ENCODE data around the gene SBF2. TPM values are rescaled to one million over a fixed set of nuclear protein-coding genes. Genes with fewer than 3 reads are reported as not detected.

The SBF2 gene
- total RNA-seq, 1 donor from 2014 or later = 12.0 TPM

DNA sequence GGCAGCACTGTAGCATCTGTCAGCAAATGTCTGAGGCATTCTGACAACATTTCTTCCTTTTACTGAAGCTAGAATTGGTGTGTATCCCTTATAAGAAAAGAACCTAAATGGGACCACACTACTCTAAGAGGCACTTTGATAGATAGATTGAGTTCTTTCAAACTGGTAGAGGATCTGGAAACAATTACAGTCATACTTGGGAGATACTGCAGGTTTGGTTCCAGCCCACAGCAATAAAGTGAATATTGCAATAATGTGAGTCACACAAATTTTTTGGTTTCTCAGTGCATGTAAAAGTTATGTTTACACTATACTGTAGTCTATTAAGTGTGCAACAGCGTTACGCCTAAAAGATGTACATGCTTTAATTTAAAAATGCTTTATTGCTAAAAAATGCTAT, 96.9 kb downstream of the SBF2 start:
- Mint-ChIP-seq H3K4me3 (no peak overlapping the region), H3K27ac (no peak overlapping the region), H3K27me3 (no peaks in the 10 kb centered on the region), H3K36me3 (ENCODE audit: low read depth) (peaks cover 3% of the 10 kb centered on the region), H3K4me1 (no peaks in the 10 kb centered on the region), H3K9me3 (no peaks in the 10 kb centered on the region)
- intact Hi-C loops (cut with micrococcal nuclease) = no loop called here
- ChIA-PET POLR2A (no interaction called here), CTCF (no interaction called here)
- DNase-seq = no peak
- no peak for ATAC-seq (ENCODE audit: low read depth)
- TF ChIP-seq, protein P1, sequence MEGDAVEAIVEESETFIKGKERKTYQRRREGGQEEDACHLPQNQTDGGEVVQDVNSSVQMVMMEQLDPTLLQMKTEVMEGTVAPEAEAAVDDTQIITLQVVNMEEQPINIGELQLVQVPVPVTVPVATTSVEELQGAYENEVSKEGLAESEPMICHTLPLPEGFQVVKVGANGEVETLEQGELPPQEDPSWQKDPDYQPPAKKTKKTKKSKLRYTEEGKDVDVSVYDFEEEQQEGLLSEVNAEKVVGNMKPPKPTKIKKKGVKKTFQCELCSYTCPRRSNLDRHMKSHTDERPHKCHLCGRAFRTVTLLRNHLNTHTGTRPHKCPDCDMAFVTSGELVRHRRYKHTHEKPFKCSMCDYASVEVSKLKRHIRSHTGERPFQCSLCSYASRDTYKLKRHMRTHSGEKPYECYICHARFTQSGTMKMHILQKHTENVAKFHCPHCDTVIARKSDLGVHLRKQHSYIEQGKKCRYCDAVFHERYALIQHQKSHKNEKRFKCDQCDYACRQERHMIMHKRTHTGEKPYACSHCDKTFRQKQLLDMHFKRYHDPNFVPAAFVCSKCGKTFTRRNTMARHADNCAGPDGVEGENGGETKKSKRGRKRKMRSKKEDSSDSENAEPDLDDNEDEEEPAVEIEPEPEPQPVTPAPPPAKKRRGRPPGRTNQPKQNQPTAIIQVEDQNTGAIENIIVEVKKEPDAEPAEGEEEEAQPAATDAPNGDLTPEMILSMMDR (IDR thresholded peaks at IDR 0.05) = no peak

GRCh38 chr11:10192036-10192435, 102.0 kb downstream of the SBF2 start:
- H3K9me3 Mint-ChIP-seq = no peaks in the 10 kb centered on the region
- intact Hi-C loops (cut with micrococcal nuclease) = no loop called here
- no peaks in the 10 kb centered on the region for H3K27me3 Mint-ChIP-seq
- ChIA-PET POLR2A (no interaction called here), CTCF (interaction anchor here (1.2 kb wide), 1 partner anchor 174 kb away, joined by 3 read pairs; no protein-coding TSS in a partner anchor)
- no peak overlapping the region for H3K4me3 Mint-ChIP-seq
- TF ChIP-seq, protein P1 (IDR thresholded peaks at IDR 0.05) = no peak
- no peaks in the 10 kb centered on the region for H3K4me1 Mint-ChIP-seq
- no peak for ATAC-seq (ENCODE audit: low read depth)
- no peak for DNase-seq
- no peak overlapping the region for H3K27ac Mint-ChIP-seq
- peaks cover 3% of the 10 kb centered on the region for H3K36me3 Mint-ChIP-seq (ENCODE audit: low read depth)

GRCh38 chr11:10181811-10182210, 112.2 kb downstream of the SBF2 start:
- intact Hi-C loops (cut with micrococcal nuclease) = no loop called here

DNA sequence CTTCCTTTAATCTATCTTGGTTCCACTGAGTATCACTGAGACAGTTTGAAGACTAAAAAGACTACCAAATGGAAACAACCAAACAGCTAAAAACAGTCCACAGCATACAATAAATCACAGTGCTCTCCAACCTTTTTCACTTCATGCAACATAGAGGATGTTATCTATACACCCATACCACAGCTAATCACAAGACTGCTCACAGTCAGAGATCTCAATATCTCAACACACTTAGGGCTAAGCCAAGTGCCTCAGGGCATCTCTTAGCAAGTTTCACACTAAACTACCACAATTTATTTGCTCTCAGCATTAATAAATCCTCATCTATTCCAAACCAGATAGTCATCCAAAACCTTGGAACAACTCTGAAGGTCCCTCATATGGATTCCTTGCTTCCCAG, 129.4 kb downstream of the SBF2 start:
- no peaks in the 10 kb centered on the region for H3K4me1 Mint-ChIP-seq
- ChIA-PET CTCF (no interaction called here), POLR2A (no interaction called here)
- no peak overlapping the region for H3K27ac Mint-ChIP-seq
- intact Hi-C loops (cut with micrococcal nuclease) = no loop called here
- H3K4me3 Mint-ChIP-seq = no peak overlapping the region
- no peaks in the 10 kb centered on the region for H3K36me3 Mint-ChIP-seq (ENCODE audit: low read depth)
- no peaks in the 10 kb centered on the region for H3K9me3 Mint-ChIP-seq
- TF ChIP-seq, protein P1 (IDR thresholded peaks at IDR 0.05) = no peak
- H3K27me3 Mint-ChIP-seq = no peaks in the 10 kb centered on the region
- no peak for DNase-seq
- ATAC-seq (ENCODE audit: low read depth) = no peak

More at GRCh38 chr11:10181811-10182210, 112.2 kb downstream of the SBF2 start:
- H3K36me3 Mint-ChIP-seq (ENCODE audit: low read depth) = no peaks in the 10 kb centered on the region
- no peaks in the 10 kb centered on the region for H3K9me3 Mint-ChIP-seq
- DNase-seq = no peak
- no peaks in the 10 kb centered on the region for H3K27me3 Mint-ChIP-seq
- POLR2A ChIA-PET = no interaction called here
- H3K4me3 Mint-ChIP-seq = no peak overlapping the region
- TF ChIP-seq, protein P1 (IDR thresholded peaks at IDR 0.05) = no peak
- no peak for ATAC-seq (ENCODE audit: low read depth)
- H3K4me1 Mint-ChIP-seq = no peaks in the 10 kb centered on the region
- CTCF ChIA-PET = interaction anchor here (0.9 to 1.7 kb wide), 4 partner anchors 123 to 142 kb away, joined by 3 to 6 read pairs (median 4); partner anchors contain the start of gene ADM
- H3K27ac Mint-ChIP-seq = no peak overlapping the region

DNA sequence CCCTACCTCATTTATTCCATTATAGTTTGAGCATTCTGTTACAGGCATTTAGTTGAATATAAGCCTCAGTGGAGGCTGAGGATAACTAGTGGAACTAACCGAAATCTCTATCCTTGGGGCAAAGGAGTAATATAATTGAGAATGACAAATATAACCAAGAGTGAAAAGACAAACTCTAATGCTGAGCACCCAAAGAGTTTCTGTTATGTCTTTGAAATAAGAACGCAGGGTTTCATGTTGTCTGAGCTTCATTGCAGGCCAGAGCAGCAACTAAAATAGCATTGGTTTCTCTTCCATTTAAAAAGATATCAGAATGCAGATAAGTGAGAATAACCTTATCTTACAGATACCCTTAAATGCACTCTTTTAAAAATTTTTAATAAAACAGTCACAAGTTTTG, 131.8 kb downstream of the SBF2 start:
- DNase-seq (no peak), ATAC-seq (ENCODE audit: low read depth) (no peak)
- no peaks in the 10 kb centered on the region for H3K27me3 Mint-ChIP-seq
- intact Hi-C loops (cut with micrococcal nuclease) = no loop called here
- TF ChIP-seq, protein P1 (IDR thresholded peaks at IDR 0.05) = no peak
- no peak overlapping the region for H3K27ac Mint-ChIP-seq
- POLR2A ChIA-PET = interaction anchor here (0.7 kb wide), 1 partner anchor 120 kb away, joined by 6 read pairs; no protein-coding TSS in a partner anchor
- no peak overlapping the region for H3K4me3 Mint-ChIP-seq
- CTCF ChIA-PET = no interaction called here
- H3K4me1 Mint-ChIP-seq = no peaks in the 10 kb centered on the region
- H3K9me3 Mint-ChIP-seq = peaks cover 10% of the 10 kb centered on the region
- peaks cover 2% of the 10 kb centered on the region for H3K36me3 Mint-ChIP-seq (ENCODE audit: low read depth)
